ENCODE results near the gene NPY1R. TPM values are rescaled to one million over a fixed set of nuclear protein-coding genes. Genes with fewer than 3 reads are reported as not detected.

Gene NPY1R
- total RNA-seq, 2 experiments from 2014 or later: not detected

GRCh38 chr4:163343604-163344146, 11.3 kb upstream of the NPY1R start, which contains the start of gene NPY5R:
Gene NPY5R, plus strand, starts transcription at chr4:163343892. Its CDS starts 6,382 bp downstream, at chr4:163350274.
- CTCF ChIA-PET: no interaction called here
- Mint-ChIP-seq H3K4me3 (no peak within 1 kb of the TSS), H3K9me3 (no peaks in the 10 kb centered on the region), H3K4me1 (ENCODE audit: low read depth) (no peaks in the 10 kb centered on the region), H3K27me3 (peaks cover 56% of the 10 kb centered on the region), H3K36me3 (ENCODE audit: low read depth) (no peaks in the 10 kb centered on the region), H3K27ac (no peak within 1 kb of the TSS)
- H3K27me3 ChIP-seq (ENCODE audit: control insufficient read depth in 1 of 2, insufficient read depth in 2 of 2, low read length in 2 of 2): peaks cover 15 to 38% of the 10 kb centered on the region in 2 experiments
- H3K9me3 ChIP-seq (ENCODE audit: control insufficient read depth in 1 of 2, insufficient read depth in 1 of 2, low read length in 2 of 2): no peaks in the 10 kb centered on the region
- POLR2A ChIA-PET: no interaction called here
- no peak for TF ChIP-seq CTCF (IDR thresholded peaks at IDR 0.05)
- DNase-seq (no peak), ATAC-seq (ENCODE audit: poor library complexity) (no peak)
- no peak within 1 kb of the TSS for H3K27ac ChIP-seq (ENCODE audit: low read depth in 1 of 2, low read length in 2 of 2)
- H3K4me1 ChIP-seq (ENCODE audit: insufficient read depth, low read length): no peaks in the 10 kb centered on the region
- no peaks in the 10 kb centered on the region for H3K36me3 ChIP-seq (ENCODE audit: insufficient read depth, low read length)
- intact Hi-C loops (cut with DNase I, micrococcal nuclease): no loop called here
- H3K4me3 ChIP-seq (ENCODE audit: low read length): no peak within 1 kb of the TSS

GRCh38 chr4:163335384-163335783, 3.0 kb upstream of the NPY1R start:
- Mint-ChIP-seq H3K4me1 (ENCODE audit: low read depth) (peaks cover 15% of the 10 kb centered on the region), H3K4me3 (no peak overlapping the region), H3K9me3 (no peaks in the 10 kb centered on the region), H3K27me3 (peaks cover 64% of the 10 kb centered on the region), H3K27ac (no peak overlapping the region), H3K36me3 (ENCODE audit: low read depth) (no peaks in the 10 kb centered on the region)
- Histone ChIP-seq H3K27me3 (ENCODE audit: control insufficient read depth in 1 of 2, insufficient read depth in 2 of 2, low read length in 2 of 2) (peaks cover 13 to 36% of the 10 kb centered on the region in 2 experiments), H3K36me3 (ENCODE audit: insufficient read depth, low read length) (no peaks in the 10 kb centered on the region), H3K9me3 (ENCODE audit: control insufficient read depth in 1 of 2, insufficient read depth in 1 of 2, low read length in 2 of 2) (peaks cover 0 to 11% of the 10 kb centered on the region in 2 experiments), H3K4me1 (ENCODE audit: insufficient read depth, low read length) (peaks cover 12% of the 10 kb centered on the region), H3K27ac (ENCODE audit: low read depth in 1 of 2, low read length in 2 of 2) (no peak overlapping the region), H3K4me3 (ENCODE audit: low read length) (no peak overlapping the region)
- CTCF ChIA-PET: no interaction called here
- TF ChIP-seq CTCF (IDR thresholded peaks at IDR 0.05): no peak
- no peak for ATAC-seq (ENCODE audit: poor library complexity)
- no peak for DNase-seq
- POLR2A ChIA-PET: no interaction called here
- intact Hi-C loops (cut with DNase I, micrococcal nuclease): no loop called here

DNA sequence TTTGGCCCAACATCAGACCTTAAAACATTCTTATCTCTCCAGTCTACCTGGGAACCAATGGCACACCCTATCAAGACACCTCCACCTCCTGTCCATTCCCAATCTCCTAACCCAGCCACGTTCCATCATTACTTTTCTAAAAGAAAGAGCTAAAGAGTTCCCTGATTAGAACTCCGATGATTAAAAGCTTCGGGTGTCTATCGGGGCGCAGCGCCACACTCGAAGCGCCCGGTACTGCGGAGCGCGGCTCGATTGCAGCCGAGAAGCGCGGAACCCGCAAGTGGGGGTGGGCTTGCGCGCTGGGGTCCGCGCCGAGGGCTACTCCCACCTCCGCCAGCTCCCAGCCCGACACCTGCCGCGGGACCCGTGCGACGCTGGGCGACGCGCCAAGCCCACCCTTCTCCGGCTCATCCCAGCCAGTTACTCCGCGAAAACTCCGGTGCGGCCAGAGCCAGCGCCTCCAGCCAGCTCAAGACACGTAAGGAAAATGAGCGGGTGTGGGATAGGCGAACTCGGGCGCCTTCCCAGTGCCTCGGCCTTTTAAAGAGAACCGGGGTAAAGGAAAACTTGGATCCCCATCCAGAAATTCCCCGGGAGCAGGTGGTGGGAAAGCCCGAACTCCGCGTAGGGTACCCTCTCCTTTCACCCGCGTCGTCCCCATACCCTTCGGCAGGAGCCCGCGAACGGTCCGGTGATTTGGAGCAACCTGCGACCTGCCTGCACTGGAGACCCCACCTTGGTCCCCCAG, 593 bp downstream of the NPY1R start:
- H3K27ac ChIP-seq (ENCODE audit: low read depth in 1 of 2, low read length in 2 of 2): no peak overlapping the region
- CTCF ChIA-PET: no interaction called here
- Mint-ChIP-seq H3K4me1 (ENCODE audit: low read depth) (peaks cover 15% of the 10 kb centered on the region), H3K36me3 (ENCODE audit: low read depth) (no peaks in the 10 kb centered on the region), H3K4me3 (no peak overlapping the region), H3K27ac (no peak overlapping the region), H3K9me3 (no peaks in the 10 kb centered on the region), H3K27me3 (peaks cover 64% of the 10 kb centered on the region)
- peaks cover 0 to 11% of the 10 kb centered on the region in 2 experiments for H3K9me3 ChIP-seq (ENCODE audit: control insufficient read depth in 1 of 2, insufficient read depth in 1 of 2, low read length in 2 of 2)
- H3K4me3 ChIP-seq (ENCODE audit: low read length): no peak overlapping the region
- no peak for TF ChIP-seq CTCF (IDR thresholded peaks at IDR 0.05)
- intact Hi-C loops (cut with DNase I, micrococcal nuclease): loop anchor here in 1 of 2 experiments (5.0 kb wide), 1 partner anchor 835 kb away; no protein-coding TSS in a partner anchor
- no peaks in the 10 kb centered on the region for H3K36me3 ChIP-seq (ENCODE audit: insufficient read depth, low read length)
- POLR2A ChIA-PET: no interaction called here
- peaks cover 21 to 39% of the 10 kb centered on the region in 2 experiments for H3K27me3 ChIP-seq (ENCODE audit: control insufficient read depth in 1 of 2, insufficient read depth in 2 of 2, low read length in 2 of 2)
- DNase-seq: no peak
- no peak for ATAC-seq (ENCODE audit: poor library complexity)
- H3K4me1 ChIP-seq (ENCODE audit: insufficient read depth, low read length): peaks cover 12% of the 10 kb centered on the region

Measured in CD4-positive, alpha-beta T cell (primary cell).